WTC11 (cell line): Measurements from ENCODE around the gene ROBO1.

Experiments used
- ATF1 ChIP-seq: sonication (generic); formaldehyde crosslinking; IDR thresholded peaks from 2 replicates; pipeline ENCODE4 v1.8.1; 2023; ENCODE audit warnings: mild to moderate bottlenecking, moderate library complexity, missing genetic modification reagents
- ATF2 ChIP-seq: sonication (generic); formaldehyde crosslinking; IDR thresholded peaks from 2 replicates; pipeline ENCODE4 v1.8.1; 2022; ENCODE audit warnings: low read depth, missing genetic modification reagents, borderline replicate concordance
- CTCF ChIP-seq: fragments of 200-600 bp; IDR thresholded peaks from 2 replicates; pipeline ENCODE4 v1.8.0; 2022; ENCODE audit warnings: antibody characterized with exemption
- MAX ChIP-seq: sonication (generic); formaldehyde crosslinking; IDR thresholded peaks from 2 replicates; pipeline ENCODE4 v1.8.0; 2022; ENCODE audit warnings: mild to moderate bottlenecking, missing genetic modification reagents
- MXD4 ChIP-seq: fragments of 250-450 bp; sonication (Bioruptor Pico); IDR thresholded peaks from 2 replicates; pipeline ENCODE4 v1.8.0; 2021; ENCODE audit warnings: mild to moderate bottlenecking, moderate library complexity, borderline replicate concordance
- PRDM15 ChIP-seq: sonication (generic); formaldehyde crosslinking; IDR thresholded peaks from 2 replicates; pipeline ENCODE4 v1.8.0; 2022; ENCODE audit warnings: missing genetic modification reagents
- ZBTB43 ChIP-seq: sonication (generic); formaldehyde crosslinking; IDR thresholded peaks from 2 replicates; pipeline ENCODE4 v1.8.1; 2023; ENCODE audit warnings: mild to moderate bottlenecking, missing genetic modification reagents

- no peak for TF ChIP-seq ATF2 (CRISPR knock-in tag)
- TF ChIP-seq ATF1 (CRISPR knock-in tag) = no peak
- TF ChIP-seq CTCF = no peak
- no peak for TF ChIP-seq PRDM15 (CRISPR knock-in tag)
- no peak for TF ChIP-seq MXD4 (CRISPR knock-in tag)
- no peak for TF ChIP-seq ZBTB43
- no peak for TF ChIP-seq MAX (CRISPR knock-in tag)
Observed at GRCh38 chr3:78905700-78906099, 862.1 kb downstream of the ROBO1 start.
